GM13976 (cell line): ENCODE results near the gene GRK3.
A peak's percentile ranks its signal among the peaks of the same experiment; 100 is the strongest.
"Not testable (repeated sequence)": the region's sequence is repeated elsewhere in the genome, so short reads cannot be mapped to it uniquely, and the experiment has no call there.

ENCODE experiments used
- DNase-seq: peaks from one replicate; pipeline ENCODE4 v3.0.0; 2012; ENCODE audit warnings: low spot score
- CTCF ChIP-seq: IDR thresholded peaks from 2 replicates; pipeline ENCODE4 v1.5.1; 2012; ENCODE audit warnings: borderline replicate concordance, mild to moderate bottlenecking; ENCODE audit not compliant: insufficient read depth; ENCODE audit errors: extremely low read depth, missing control alignments, control extremely low read depth
- in situ Hi-C: fragments of 300-500 bp; cut with MboI; formaldehyde crosslinking; loops from one replicate; pipeline ENCODE4 v1.12.0; 2022; ENCODE audit warnings: low sequenced_read_pairs, mixed read lengths, inconsistent platforms; ENCODE audit not compliant: unreplicated experiment

The GRK3 gene

GRCh38 chr22:25569983-25570382 lies 5.5 kb downstream of the GRK3 start:
- in situ Hi-C loops, result no loop called here
- TF ChIP-seq CTCF, result no peak

GRCh38 chr22:25570486-25570885 lies 6.0 kb downstream of the GRK3 start:
- no peak for DNase-seq
- in situ Hi-C loops, result no loop called here
- TF ChIP-seq CTCF, result no peak

More at GRCh38 chr22:25569983-25570382, 5.5 kb downstream of the GRK3 start:
- DNase-seq, result no peak

- DNase-seq, in situ Hi-C loops: not testable (repeated sequence)
These were observed 7.7 kb downstream of the GRK3 start for GRCh38 chr22:25571969-25572707.

GRCh38 chr22:25572708-25573171 lies 8.3 kb downstream of the GRK3 start:
- in situ Hi-C loops, result no loop called here
- TF ChIP-seq CTCF, result no peak

GRCh38 chr22:25573841-25574240 lies 9.4 kb downstream of the GRK3 start:
- DNase-seq, result no peak
- no peak for TF ChIP-seq CTCF
- in situ Hi-C loops, result no loop called here

More at GRCh38 chr22:25572708-25573171, 8.3 kb downstream of the GRK3 start:
- DNase-seq, result peak; percentile 42

GRCh38 chr22:25574736-25575135 lies 10.3 kb downstream of the GRK3 start:
- TF ChIP-seq CTCF, result no peak
- in situ Hi-C loops, result no loop called here
- no peak for DNase-seq

GRCh38 chr22:25575674-25576392 lies 11.4 kb downstream of the GRK3 start:
- DNase-seq, in situ Hi-C loops: not testable (repeated sequence)

GRCh38 chr22:25581452-25581851 lies 17.0 kb downstream of the GRK3 start:
- DNase-seq, in situ Hi-C loops: not testable (repeated sequence)
